HEK293 (cell line): ENCODE data around the gene EEF1AKMT4.

Experiments
- BCL11A ChIP-seq: fragments of 450-650 bp; formaldehyde crosslinking; IDR thresholded peaks from 2 replicates; pipeline ENCODE4 v1.5.1; 2016; ENCODE audit warnings: low read depth, missing biosample characterization, missing genetic modification characterization
- HOXC10 ChIP-seq: sonication (generic); formaldehyde crosslinking; IDR thresholded peaks from 2 replicates; pipeline ENCODE4 v1.8.1; 2023; ENCODE audit warnings: mild to moderate bottlenecking, missing genetic modification reagents
- KLF16 ChIP-seq: fragments of 450-650 bp; formaldehyde crosslinking; IDR thresholded peaks from 2 replicates; pipeline ENCODE4 v1.5.1; 2017; ENCODE audit warnings: missing biosample characterization, missing genetic modification characterization
- KLF7 ChIP-seq: fragments of 450-650 bp; formaldehyde crosslinking; IDR thresholded peaks from 2 replicates; pipeline ENCODE4 v1.5.1; 2016; ENCODE audit warnings: missing biosample characterization, missing genetic modification characterization, borderline replicate concordance
- KLF8 ChIP-seq: fragments of 450-650 bp; formaldehyde crosslinking; IDR thresholded peaks from 2 replicates; pipeline ENCODE4 v1.5.1; 2016; ENCODE audit warnings: missing biosample characterization, missing genetic modification characterization
- MEIS1 ChIP-seq: sonication (generic); formaldehyde crosslinking; IDR thresholded peaks from 2 replicates; pipeline ENCODE4 v1.8.1; 2022; ENCODE audit warnings: missing genetic modification reagents, mild to moderate bottlenecking, borderline replicate concordance
- ZFP3 ChIP-seq: fragments of 450-650 bp; formaldehyde crosslinking; IDR thresholded peaks from 2 replicates; pipeline ENCODE4 v1.5.1; 2016; ENCODE audit warnings: low read depth, missing biosample characterization, missing genetic modification characterization
- ZNF121 ChIP-seq: fragments of 450-650 bp; formaldehyde crosslinking; IDR thresholded peaks from 2 replicates; pipeline ENCODE4 v1.5.1; 2016; ENCODE audit warnings: missing biosample characterization, missing genetic modification characterization
- ZNF2 ChIP-seq: fragments of 450-650 bp; formaldehyde crosslinking; IDR thresholded peaks from 2 replicates; pipeline ENCODE4 v1.5.1; 2016; ENCODE audit warnings: missing biosample characterization, missing genetic modification characterization
- ZNF211 ChIP-seq: fragments of 450-650 bp; formaldehyde crosslinking; IDR thresholded peaks from 2 replicates; pipeline ENCODE4 v1.5.1; 2016; ENCODE audit warnings: low read depth, missing biosample characterization, missing genetic modification characterization
- ZNF239 ChIP-seq: fragments of 450-650 bp; formaldehyde crosslinking; IDR thresholded peaks from 2 replicates; pipeline ENCODE4 v1.5.1; 2016; ENCODE audit warnings: missing biosample characterization, missing genetic modification characterization
- ZNF324 ChIP-seq: fragments of 450-650 bp; formaldehyde crosslinking; IDR thresholded peaks from 2 replicates; pipeline ENCODE4 v1.5.1; 2016; ENCODE audit warnings: missing biosample characterization, missing genetic modification characterization
- ZNF335 ChIP-seq: fragments of 450-650 bp; formaldehyde crosslinking; conservative IDR thresholded peaks from 2 replicates; pipeline ENCODE4 v1.5.1; 2016; ENCODE audit warnings: missing biosample characterization, missing genetic modification characterization
- ZNF433 ChIP-seq: fragments of 450-650 bp; formaldehyde crosslinking; IDR thresholded peaks from 2 replicates; pipeline ENCODE4 v1.5.1; 2016; ENCODE audit warnings: missing biosample characterization, missing genetic modification characterization, low read depth
- ZNF510 ChIP-seq: fragments of 450-650 bp; formaldehyde crosslinking; IDR thresholded peaks from 2 replicates; pipeline ENCODE4 v1.5.1; 2018; ENCODE audit warnings: mild to moderate bottlenecking, missing genetic modification characterization, missing biosample characterization; ENCODE audit not compliant: insufficient replicate concordance
- ZNF664 ChIP-seq: fragments of 450-650 bp; formaldehyde crosslinking; IDR thresholded peaks from 2 replicates; pipeline ENCODE4 v1.5.1; 2016; ENCODE audit warnings: missing biosample characterization, missing genetic modification characterization
- TF ChIP-seq, protein P1 (sequence below): fragments of 450-650 bp; formaldehyde crosslinking; IDR thresholded peaks from 2 replicates; pipeline ENCODE4 v1.5.1; 2017; ENCODE audit warnings: missing biosample characterization, missing genetic modification characterization
- TF ChIP-seq, protein P2 (sequence below): sonication (generic); formaldehyde crosslinking; IDR thresholded peaks from 2 replicates; pipeline ENCODE4 v1.8.1; 2022; ENCODE audit warnings: mild to moderate bottlenecking, moderate library complexity, missing genetic modification reagents
- TF ChIP-seq, protein P3 (sequence below): fragments of 450-650 bp; formaldehyde crosslinking; IDR thresholded peaks from 2 replicates; pipeline ENCODE4 v1.5.1; 2016; ENCODE audit warnings: missing biosample characterization, missing genetic modification characterization, borderline replicate concordance
- TF ChIP-seq, protein P4 (sequence below): fragments of 450-650 bp; formaldehyde crosslinking; IDR thresholded peaks from 2 replicates; pipeline ENCODE4 v1.5.1; 2016; ENCODE audit warnings: missing biosample characterization, missing genetic modification characterization
- TF ChIP-seq, protein P5 (sequence below): fragments of 450-650 bp; formaldehyde crosslinking; optimal IDR thresholded peaks from 2 replicates; pipeline ENCODE3; 2016; ENCODE audit warnings: missing biosample characterization, mild to moderate bottlenecking, missing genetic modification characterization
- TF ChIP-seq, protein P6 (sequence below): fragments of 450-650 bp; formaldehyde crosslinking; IDR thresholded peaks from 2 replicates; pipeline ENCODE4 v1.5.1; 2016; ENCODE audit warnings: missing biosample characterization, missing genetic modification characterization
- TF ChIP-seq, protein P7 (sequence below): fragments of 450-650 bp; formaldehyde crosslinking; IDR thresholded peaks from 2 replicates; pipeline ENCODE4 v1.5.1; 2017; ENCODE audit warnings: missing biosample characterization, missing genetic modification characterization
- TF ChIP-seq, protein P8 (sequence below): fragments of 450-650 bp; formaldehyde crosslinking; IDR thresholded peaks from 2 replicates; pipeline ENCODE4; 2016; ENCODE audit warnings: missing biosample characterization, missing genetic modification characterization
- TF ChIP-seq, protein P9 (sequence below): fragments of 450-650 bp; formaldehyde crosslinking; IDR thresholded peaks from 2 replicates; pipeline ENCODE4 v1.5.1; 2016; ENCODE audit warnings: missing biosample characterization, missing genetic modification characterization

Gene EEF1AKMT4

DNA sequence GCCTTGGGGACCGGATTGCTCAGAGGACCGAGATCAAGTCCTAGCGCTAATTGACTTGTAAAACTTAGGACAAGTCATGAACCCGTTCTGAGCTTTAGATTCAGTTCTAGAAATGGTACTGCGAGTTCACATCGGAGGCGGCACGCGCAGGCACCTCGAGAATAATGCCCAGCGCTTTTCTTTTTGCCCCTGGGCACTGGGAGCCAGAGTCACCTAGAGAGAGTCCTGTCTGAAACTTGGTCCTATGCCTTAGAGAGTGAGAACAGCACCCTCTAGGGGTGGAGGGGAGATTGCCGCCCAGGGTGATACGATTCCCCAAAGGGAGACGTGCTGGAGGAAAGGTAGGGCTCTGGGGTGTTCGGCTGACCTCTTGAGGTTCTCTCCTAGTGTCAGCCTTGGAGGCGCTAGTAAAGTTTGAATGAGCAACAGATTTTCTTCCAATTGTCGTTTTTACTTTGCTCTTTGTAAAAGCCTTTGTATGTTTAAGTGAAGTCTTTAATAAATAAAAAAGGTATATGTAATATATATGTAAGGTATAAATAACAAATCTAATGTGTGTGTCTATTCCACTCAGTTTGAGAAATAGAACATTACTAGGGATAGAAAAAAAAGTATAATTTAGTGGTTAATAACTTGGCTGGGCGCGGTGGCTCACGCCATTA lies 826 bp downstream of the EEF1AKMT4 start (continued):
- TF ChIP-seq, protein P1, sequence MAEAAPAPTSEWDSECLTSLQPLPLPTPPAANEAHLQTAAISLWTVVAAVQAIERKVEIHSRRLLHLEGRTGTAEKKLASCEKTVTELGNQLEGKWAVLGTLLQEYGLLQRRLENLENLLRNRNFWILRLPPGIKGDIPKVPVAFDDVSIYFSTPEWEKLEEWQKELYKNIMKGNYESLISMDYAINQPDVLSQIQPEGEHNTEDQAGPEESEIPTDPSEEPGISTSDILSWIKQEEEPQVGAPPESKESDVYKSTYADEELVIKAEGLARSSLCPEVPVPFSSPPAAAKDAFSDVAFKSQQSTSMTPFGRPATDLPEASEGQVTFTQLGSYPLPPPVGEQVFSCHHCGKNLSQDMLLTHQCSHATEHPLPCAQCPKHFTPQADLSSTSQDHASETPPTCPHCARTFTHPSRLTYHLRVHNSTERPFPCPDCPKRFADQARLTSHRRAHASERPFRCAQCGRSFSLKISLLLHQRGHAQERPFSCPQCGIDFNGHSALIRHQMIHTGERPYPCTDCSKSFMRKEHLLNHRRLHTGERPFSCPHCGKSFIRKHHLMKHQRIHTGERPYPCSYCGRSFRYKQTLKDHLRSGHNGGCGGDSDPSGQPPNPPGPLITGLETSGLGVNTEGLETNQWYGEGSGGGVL (tag by site-specific recombination) = no peak
- TF ChIP-seq HOXC10 = no peak
- TF ChIP-seq, protein P2, sequence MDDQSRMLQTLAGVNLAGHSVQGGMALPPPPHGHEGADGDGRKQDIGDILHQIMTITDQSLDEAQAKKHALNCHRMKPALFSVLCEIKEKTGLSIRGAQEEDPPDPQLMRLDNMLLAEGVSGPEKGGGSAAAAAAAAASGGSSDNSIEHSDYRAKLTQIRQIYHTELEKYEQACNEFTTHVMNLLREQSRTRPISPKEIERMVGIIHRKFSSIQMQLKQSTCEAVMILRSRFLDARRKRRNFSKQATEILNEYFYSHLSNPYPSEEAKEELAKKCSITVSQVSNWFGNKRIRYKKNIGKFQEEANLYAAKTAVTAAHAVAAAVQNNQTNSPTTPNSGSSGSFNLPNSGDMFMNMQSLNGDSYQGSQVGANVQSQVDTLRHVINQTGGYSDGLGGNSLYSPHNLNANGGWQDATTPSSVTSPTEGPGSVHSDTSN (CRISPR knock-in tag) = no peak
- TF ChIP-seq KLF8 (tag by site-specific recombination) = no peak
- TF ChIP-seq, protein P3, sequence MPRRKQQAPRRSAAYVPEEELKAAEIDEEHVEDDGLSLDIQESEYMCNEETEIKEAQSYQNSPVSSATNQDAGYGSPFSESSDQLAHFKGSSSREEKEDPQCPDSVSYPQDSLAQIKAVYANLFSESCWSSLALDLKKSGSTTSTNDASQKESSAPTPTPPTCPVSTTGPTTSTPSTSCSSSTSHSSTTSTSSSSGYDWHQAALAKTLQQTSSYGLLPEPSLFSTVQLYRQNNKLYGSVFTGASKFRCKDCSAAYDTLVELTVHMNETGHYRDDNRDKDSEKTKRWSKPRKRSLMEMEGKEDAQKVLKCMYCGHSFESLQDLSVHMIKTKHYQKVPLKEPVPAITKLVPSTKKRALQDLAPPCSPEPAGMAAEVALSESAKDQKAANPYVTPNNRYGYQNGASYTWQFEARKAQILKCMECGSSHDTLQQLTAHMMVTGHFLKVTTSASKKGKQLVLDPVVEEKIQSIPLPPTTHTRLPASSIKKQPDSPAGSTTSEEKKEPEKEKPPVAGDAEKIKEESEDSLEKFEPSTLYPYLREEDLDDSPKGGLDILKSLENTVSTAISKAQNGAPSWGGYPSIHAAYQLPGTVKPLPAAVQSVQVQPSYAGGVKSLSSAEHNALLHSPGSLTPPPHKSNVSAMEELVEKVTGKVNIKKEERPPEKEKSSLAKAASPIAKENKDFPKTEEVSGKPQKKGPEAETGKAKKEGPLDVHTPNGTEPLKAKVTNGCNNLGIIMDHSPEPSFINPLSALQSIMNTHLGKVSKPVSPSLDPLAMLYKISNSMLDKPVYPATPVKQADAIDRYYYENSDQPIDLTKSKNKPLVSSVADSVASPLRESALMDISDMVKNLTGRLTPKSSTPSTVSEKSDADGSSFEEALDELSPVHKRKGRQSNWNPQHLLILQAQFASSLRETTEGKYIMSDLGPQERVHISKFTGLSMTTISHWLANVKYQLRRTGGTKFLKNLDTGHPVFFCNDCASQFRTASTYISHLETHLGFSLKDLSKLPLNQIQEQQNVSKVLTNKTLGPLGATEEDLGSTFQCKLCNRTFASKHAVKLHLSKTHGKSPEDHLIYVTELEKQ (tag by site-specific recombination) = no peak
- TF ChIP-seq, protein P4, sequence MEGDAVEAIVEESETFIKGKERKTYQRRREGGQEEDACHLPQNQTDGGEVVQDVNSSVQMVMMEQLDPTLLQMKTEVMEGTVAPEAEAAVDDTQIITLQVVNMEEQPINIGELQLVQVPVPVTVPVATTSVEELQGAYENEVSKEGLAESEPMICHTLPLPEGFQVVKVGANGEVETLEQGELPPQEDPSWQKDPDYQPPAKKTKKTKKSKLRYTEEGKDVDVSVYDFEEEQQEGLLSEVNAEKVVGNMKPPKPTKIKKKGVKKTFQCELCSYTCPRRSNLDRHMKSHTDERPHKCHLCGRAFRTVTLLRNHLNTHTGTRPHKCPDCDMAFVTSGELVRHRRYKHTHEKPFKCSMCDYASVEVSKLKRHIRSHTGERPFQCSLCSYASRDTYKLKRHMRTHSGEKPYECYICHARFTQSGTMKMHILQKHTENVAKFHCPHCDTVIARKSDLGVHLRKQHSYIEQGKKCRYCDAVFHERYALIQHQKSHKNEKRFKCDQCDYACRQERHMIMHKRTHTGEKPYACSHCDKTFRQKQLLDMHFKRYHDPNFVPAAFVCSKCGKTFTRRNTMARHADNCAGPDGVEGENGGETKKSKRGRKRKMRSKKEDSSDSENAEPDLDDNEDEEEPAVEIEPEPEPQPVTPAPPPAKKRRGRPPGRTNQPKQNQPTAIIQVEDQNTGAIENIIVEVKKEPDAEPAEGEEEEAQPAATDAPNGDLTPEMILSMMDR = peak; percentile 73
- TF ChIP-seq, protein P5, sequence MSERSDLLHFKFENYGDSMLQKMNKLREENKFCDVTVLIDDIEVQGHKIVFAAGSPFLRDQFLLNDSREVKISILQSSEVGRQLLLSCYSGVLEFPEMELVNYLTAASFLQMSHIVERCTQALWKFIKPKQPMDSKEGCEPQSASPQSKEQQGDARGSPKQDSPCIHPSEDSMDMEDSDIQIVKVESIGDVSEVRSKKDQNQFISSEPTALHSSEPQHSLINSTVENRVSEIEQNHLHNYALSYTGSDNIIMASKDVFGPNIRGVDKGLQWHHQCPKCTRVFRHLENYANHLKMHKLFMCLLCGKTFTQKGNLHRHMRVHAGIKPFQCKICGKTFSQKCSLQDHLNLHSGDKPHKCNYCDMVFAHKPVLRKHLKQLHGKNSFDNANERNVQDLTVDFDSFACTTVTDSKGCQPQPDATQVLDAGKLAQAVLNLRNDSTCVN (tag by site-specific recombination) = no peak
- no peak for TF ChIP-seq ZNF433 (tag by site-specific recombination)
- TF ChIP-seq ZNF239 (tag by site-specific recombination) = no peak
- TF ChIP-seq, protein P6, sequence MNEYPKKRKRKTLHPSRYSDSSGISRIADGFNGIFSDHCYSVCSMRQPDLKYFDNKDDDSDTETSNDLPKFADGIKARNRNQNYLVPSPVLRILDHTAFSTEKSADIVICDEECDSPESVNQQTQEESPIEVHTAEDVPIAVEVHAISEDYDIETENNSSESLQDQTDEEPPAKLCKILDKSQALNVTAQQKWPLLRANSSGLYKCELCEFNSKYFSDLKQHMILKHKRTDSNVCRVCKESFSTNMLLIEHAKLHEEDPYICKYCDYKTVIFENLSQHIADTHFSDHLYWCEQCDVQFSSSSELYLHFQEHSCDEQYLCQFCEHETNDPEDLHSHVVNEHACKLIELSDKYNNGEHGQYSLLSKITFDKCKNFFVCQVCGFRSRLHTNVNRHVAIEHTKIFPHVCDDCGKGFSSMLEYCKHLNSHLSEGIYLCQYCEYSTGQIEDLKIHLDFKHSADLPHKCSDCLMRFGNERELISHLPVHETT (tag by site-specific recombination) = no peak
- TF ChIP-seq, protein P7, sequence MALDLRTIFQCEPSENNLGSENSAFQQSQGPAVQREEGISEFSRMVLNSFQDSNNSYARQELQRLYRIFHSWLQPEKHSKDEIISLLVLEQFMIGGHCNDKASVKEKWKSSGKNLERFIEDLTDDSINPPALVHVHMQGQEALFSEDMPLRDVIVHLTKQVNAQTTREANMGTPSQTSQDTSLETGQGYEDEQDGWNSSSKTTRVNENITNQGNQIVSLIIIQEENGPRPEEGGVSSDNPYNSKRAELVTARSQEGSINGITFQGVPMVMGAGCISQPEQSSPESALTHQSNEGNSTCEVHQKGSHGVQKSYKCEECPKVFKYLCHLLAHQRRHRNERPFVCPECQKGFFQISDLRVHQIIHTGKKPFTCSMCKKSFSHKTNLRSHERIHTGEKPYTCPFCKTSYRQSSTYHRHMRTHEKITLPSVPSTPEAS (tag by site-specific recombination) = no peak
- TF ChIP-seq ZNF121 (tag by site-specific recombination) = no peak
- TF ChIP-seq ZNF211 (tag by site-specific recombination) = no peak
- no peak for TF ChIP-seq ZNF510 (tag by site-specific recombination)
- TF ChIP-seq, protein P8, sequence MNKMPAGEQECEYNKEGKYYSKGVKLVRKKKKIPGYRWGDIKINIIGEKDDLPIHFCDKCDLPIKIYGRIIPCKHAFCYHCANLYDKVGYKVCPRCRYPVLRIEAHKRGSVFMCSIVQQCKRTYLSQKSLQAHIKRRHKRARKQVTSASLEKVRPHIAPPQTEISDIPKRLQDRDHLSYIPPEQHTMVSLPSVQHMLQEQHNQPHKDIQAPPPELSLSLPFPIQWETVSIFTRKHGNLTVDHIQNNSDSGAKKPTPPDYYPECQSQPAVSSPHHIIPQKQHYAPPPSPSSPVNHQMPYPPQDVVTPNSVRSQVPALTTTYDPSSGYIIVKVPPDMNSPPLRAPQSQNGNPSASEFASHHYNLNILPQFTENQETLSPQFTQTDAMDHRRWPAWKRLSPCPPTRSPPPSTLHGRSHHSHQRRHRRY (tag by site-specific recombination) = no peak
- no peak for TF ChIP-seq ZNF2 (tag by site-specific recombination)
- peak; percentile 83 for TF ChIP-seq ZNF335 (tag by site-specific recombination)
- no peak for TF ChIP-seq KLF7
- TF ChIP-seq, protein P9, sequence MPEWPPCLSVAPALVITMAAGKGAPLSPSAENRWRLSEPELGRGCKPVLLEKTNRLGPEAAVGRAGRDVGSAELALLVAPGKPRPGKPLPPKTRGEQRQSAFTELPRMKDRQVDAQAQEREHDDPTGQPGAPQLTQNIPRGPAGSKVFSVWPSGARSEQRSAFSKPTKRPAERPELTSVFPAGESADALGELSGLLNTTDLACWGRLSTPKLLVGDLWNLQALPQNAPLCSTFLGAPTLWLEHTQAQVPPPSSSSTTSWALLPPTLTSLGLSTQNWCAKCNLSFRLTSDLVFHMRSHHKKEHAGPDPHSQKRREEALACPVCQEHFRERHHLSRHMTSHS = no peak
- no peak for TF ChIP-seq MEIS1 (CRISPR knock-in tag)
- TF ChIP-seq BCL11A = no peak
- no peak for TF ChIP-seq ZNF664
- TF ChIP-seq KLF16 (tag by site-specific recombination) = no peak
- TF ChIP-seq ZNF324 = peak; percentile 23; the same call in 1 of the 2 replicates
- TF ChIP-seq ZFP3 = no peak
